ENCODE data around the gene RNLS. TPM values are rescaled to one million over a fixed set of nuclear protein-coding genes. Genes with fewer than 3 reads are reported as not detected.
"Not testable (repeated sequence)": the region's sequence is repeated elsewhere in the genome, so short reads cannot be mapped to it uniquely, and the experiment has no call there.

Gene RNLS
- total RNA-seq, 1 donor from 2014 or later, result 6.0 TPM

GRCh38 chr10:88494537-88494936 lies 88.6 kb downstream of the RNLS start:
- Mint-ChIP-seq H3K27ac (ENCODE audit: unreplicated experiment) (no peak overlapping the region), H3K27me3 (ENCODE audit: unreplicated experiment) (no peaks in the 10 kb centered on the region), H3K36me3 (ENCODE audit: low read depth, unreplicated experiment) (no peaks in the 10 kb centered on the region), H3K4me1 (ENCODE audit: unreplicated experiment) (no peaks in the 10 kb centered on the region), H3K4me3 (ENCODE audit: unreplicated experiment) (no peak overlapping the region), H3K9me3 (ENCODE audit: unreplicated experiment) (no peaks in the 10 kb centered on the region)
- TF ChIP-seq CTCF (IDR thresholded peaks at IDR 0.05; ENCODE audit: unreplicated experiment), result no peak
- DNase-seq (ENCODE audit: low spot score), result no peak

GRCh38 chr10:88493691-88494483 lies 89.2 kb downstream of the RNLS start:
- Mint-ChIP-seq H3K27ac (ENCODE audit: unreplicated experiment) (no peak overlapping the region), H3K4me1 (ENCODE audit: unreplicated experiment) (no peaks in the 10 kb centered on the region), H3K9me3 (ENCODE audit: unreplicated experiment) (no peaks in the 10 kb centered on the region), H3K36me3 (ENCODE audit: low read depth, unreplicated experiment) (no peaks in the 10 kb centered on the region), H3K4me3 (ENCODE audit: unreplicated experiment) (no peak overlapping the region), H3K27me3 (ENCODE audit: unreplicated experiment) (no peaks in the 10 kb centered on the region)
- no peak for TF ChIP-seq CTCF (IDR thresholded peaks at IDR 0.05; ENCODE audit: unreplicated experiment)
- no peak for DNase-seq (ENCODE audit: low spot score)

GRCh38 chr10:88491314-88491713 lies 91.8 kb downstream of the RNLS start:
- Mint-ChIP-seq H3K9me3 (ENCODE audit: unreplicated experiment) (no peaks in the 10 kb centered on the region), H3K4me3 (ENCODE audit: unreplicated experiment) (no peak overlapping the region), H3K36me3 (ENCODE audit: low read depth, unreplicated experiment) (no peaks in the 10 kb centered on the region), H3K27ac (ENCODE audit: unreplicated experiment) (no peak overlapping the region), H3K4me1 (ENCODE audit: unreplicated experiment) (no peaks in the 10 kb centered on the region), H3K27me3 (ENCODE audit: unreplicated experiment) (no peaks in the 10 kb centered on the region)
- no peak for DNase-seq (ENCODE audit: low spot score)
- no peak for TF ChIP-seq CTCF (IDR thresholded peaks at IDR 0.05; ENCODE audit: unreplicated experiment)

GRCh38 chr10:88490231-88490980 lies 92.7 kb downstream of the RNLS start:
- Mint-ChIP-seq H3K27ac (ENCODE audit: unreplicated experiment) (no peak overlapping the region), H3K4me1 (ENCODE audit: unreplicated experiment) (no peaks in the 10 kb centered on the region), H3K27me3 (ENCODE audit: unreplicated experiment) (no peaks in the 10 kb centered on the region), H3K9me3 (ENCODE audit: unreplicated experiment) (no peaks in the 10 kb centered on the region), H3K4me3 (ENCODE audit: unreplicated experiment) (no peak overlapping the region), H3K36me3 (ENCODE audit: low read depth, unreplicated experiment) (no peaks in the 10 kb centered on the region)
- TF ChIP-seq CTCF (IDR thresholded peaks at IDR 0.05; ENCODE audit: unreplicated experiment), result no peak
- no peak for DNase-seq (ENCODE audit: low spot score)

- Mint-ChIP-seq H3K27ac (ENCODE audit: unreplicated experiment) (no peak overlapping the region), H3K36me3 (ENCODE audit: low read depth, unreplicated experiment) (no peaks in the 10 kb centered on the region), H3K4me1 (ENCODE audit: unreplicated experiment) (no peaks in the 10 kb centered on the region), H3K9me3 (ENCODE audit: unreplicated experiment) (no peaks in the 10 kb centered on the region), H3K27me3 (ENCODE audit: unreplicated experiment) (no peaks in the 10 kb centered on the region), H3K4me3 (ENCODE audit: unreplicated experiment) (no peak overlapping the region)
- DNase-seq (ENCODE audit: low spot score), result no peak
- TF ChIP-seq CTCF (IDR thresholded peaks at IDR 0.05; ENCODE audit: unreplicated experiment), result no peak
These were observed 94.0 kb downstream of the RNLS start for GRCh38 chr10:88489107-88489506.

GRCh38 chr10:88486816-88487215 lies 96.3 kb downstream of the RNLS start:
- not testable (repeated sequence) for H3K9me3 Mint-ChIP-seq (ENCODE audit: unreplicated experiment); H3K4me1 Mint-ChIP-seq (ENCODE audit: unreplicated experiment); H3K4me3 Mint-ChIP-seq (ENCODE audit: unreplicated experiment); H3K27ac Mint-ChIP-seq (ENCODE audit: unreplicated experiment); H3K27me3 Mint-ChIP-seq (ENCODE audit: unreplicated experiment); DNase-seq (ENCODE audit: low spot score); H3K36me3 Mint-ChIP-seq (ENCODE audit: low read depth, unreplicated experiment)

All from endothelial cell (in vitro differentiated cells).